A549 (cell line): ENCODE measurements around the gene TRERF1.

Source experiments
- BHLHE40 ChIP-seq: IDR thresholded peaks from 2 replicates; pipeline ENCODE4 v1.6.1; 2012; ENCODE audit warnings: low read depth, low read length, inconsistent platforms
- CTCF ChIP-seq: fragments of >200 bp; sonication (Bioruptor Twin); formaldehyde crosslinking; IDR thresholded peaks from 3 replicates; pipeline ENCODE4 v1.5.1; 2016
- PBX3 ChIP-seq: IDR thresholded peaks from 2 replicates; pipeline ENCODE4 v1.6.1; 2012
- POLR2A ChIP-seq: IDR thresholded peaks from 2 replicates; pipeline ENCODE4 v1.6.1; 2012; ENCODE audit warnings: mild to moderate bottlenecking, low read length
- SMC3 ChIP-seq: fragments of >200 bp; sonication (Bioruptor Twin); formaldehyde crosslinking; IDR thresholded peaks from 3 replicates; pipeline ENCODE4 v1.6.1; 2018; ENCODE audit warnings: inconsistent platforms
- SREBF2 ChIP-seq: fragments of 450-650 bp; IDR thresholded peaks from 2 replicates; pipeline ENCODE4 v1.6.1; 2014; ENCODE audit warnings: mild to moderate bottlenecking, moderate library complexity
- ZFP36 ChIP-seq: fragments of 450-650 bp; IDR thresholded peaks from 2 replicates; pipeline ENCODE4 v1.6.1; 2014; ENCODE audit warnings: borderline replicate concordance; ENCODE audit not compliant: partially characterized antibody
- TF ChIP-seq, protein P1 (sequence below): IDR thresholded peaks from 2 replicates; pipeline ENCODE4 v1.6.1; 2012

GRCh38 chr6:42400886-42401612 lies 50.7 kb downstream of the TRERF1 start:
- TF ChIP-seq POLR2A (no peak), SMC3 (no peak), PBX3 (no peak), ZFP36 (no peak), BHLHE40 (no peak), CTCF (no peak), SREBF2 (no peak)
- TF ChIP-seq, protein P1, sequence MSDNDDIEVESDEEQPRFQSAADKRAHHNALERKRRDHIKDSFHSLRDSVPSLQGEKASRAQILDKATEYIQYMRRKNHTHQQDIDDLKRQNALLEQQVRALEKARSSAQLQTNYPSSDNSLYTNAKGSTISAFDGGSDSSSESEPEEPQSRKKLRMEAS = no peak
